ENCODE data around the gene DNAJC2.
"Not testable (repeated sequence)": the region's sequence is repeated elsewhere in the genome, so short reads cannot be mapped to it uniquely, and the experiment has no call there.

Gene DNAJC2

GRCh38 chr7:103266229-103266628 is 78.3 kb downstream of the DNAJC2 start:
- DNase-seq (ENCODE audit: low read depth): not testable (repeated sequence)

GRCh38 chr7:103264054-103264453 is 80.5 kb downstream of the DNAJC2 start:
- DNase-seq (ENCODE audit: low read depth): not testable (repeated sequence)
